Stimulated activated CD8-positive, alpha-beta memory T cell treated with anti-CD3 and anti-CD28 coated beads, Interleukin-4, amount 100 ng/mL, for 24 hours (primary cell): ENCODE data around the gene ANLN.
A peak's percentile ranks its signal among the peaks of the same experiment; 100 is the strongest.
"Not testable (repeated sequence)": the region's sequence is repeated elsewhere in the genome, so short reads cannot be mapped to it uniquely, and the experiment has no call there.

Experiments used
- DNase-seq: peaks from one replicate; pipeline ENCODE4 v3.0.0-alpha.2; 2020; ENCODE audit warnings: low read depth

Gene ANLN

DNA sequence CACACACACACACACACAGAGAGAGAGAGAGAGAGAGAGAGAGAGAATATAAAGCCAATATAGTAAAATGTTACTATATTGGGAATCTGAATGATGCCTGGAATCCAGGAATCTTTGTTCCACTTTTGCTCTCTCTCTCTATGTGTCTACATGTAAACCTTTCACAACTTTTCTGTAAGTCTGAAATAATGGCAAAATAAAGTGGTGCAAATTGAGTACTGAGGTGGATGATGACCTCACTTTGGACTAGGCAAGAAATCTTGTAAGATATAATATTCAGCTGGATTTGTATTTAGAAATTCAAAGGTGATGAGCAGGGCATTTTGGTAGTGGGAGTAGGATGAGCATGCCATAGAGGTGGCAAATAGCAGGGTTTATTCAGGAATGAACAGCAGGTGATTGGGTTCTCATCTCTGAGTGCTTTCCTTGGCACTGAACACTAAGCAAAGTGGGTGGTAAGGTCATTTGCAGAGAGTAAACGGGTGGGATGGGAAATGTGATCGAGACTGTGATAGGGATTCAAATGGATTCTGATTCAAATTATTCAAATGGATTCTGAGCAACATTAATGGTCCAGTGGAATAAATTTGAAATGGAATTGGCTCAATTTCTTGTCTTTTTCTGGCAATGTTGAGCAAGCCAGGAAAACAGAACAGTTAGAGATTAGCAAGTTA, 9.7 kb upstream of the ANLN start:
- DNase-seq = no peak

DNA sequence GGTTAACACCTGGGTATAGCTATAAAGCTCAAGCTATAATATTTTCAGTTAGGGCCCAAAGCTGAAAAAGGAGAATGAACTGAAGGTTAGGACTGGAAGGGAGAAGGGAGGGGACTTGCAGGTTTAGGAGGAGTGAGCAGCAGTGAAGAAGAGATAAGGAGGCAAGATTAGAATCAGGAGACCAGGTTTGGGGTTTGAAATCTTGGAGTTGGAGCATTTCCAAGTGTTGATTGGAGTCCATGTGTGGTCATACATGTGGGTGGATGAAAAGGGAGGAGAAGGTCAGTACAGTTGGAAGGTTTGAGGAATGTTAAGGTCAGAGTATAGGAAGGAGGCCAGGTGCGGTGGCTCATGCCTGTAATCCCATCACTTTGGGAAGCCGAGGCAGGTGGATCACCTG, 8.6 kb upstream of the ANLN start:
- DNase-seq = no peak

DNA sequence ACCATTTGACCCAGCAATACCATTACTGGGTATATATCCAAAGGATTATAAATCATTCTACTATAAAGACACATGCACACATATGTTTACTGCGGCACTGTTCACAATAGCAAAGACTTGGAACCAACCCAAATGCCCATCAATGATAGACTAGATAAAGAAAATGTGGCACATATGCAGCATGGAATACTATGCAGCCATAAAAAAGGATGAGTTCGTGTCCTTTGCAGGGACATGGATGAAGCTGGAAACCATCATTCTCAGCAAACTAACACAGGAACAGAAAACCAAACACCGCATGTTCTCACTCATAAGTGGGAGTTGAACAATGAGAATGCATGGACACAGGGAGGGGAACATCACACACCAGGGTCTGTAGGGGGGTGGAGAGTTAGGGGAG, 6.4 kb upstream of the ANLN start:
- not testable (repeated sequence) for DNase-seq

DNA sequence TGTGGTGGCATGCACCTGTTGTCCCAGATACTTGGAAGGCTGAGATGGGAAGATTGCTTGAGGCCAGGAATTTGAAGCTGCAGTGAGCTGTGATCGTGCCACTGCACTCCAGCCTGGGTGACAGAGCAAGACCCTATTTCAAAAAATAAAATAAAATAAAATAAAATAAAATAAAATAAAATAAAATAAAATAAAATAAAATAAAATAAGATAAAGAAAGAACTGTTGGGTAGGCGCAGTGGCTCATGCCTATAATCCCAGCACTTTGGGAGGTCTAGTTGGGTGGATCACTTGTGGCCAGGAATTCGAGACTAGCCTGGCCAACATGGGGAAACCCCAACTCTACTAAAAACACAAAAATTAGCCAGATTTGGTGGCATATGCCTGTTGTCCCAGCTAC, 4.0 kb upstream of the ANLN start:
- DNase-seq = not testable (repeated sequence)

DNA sequence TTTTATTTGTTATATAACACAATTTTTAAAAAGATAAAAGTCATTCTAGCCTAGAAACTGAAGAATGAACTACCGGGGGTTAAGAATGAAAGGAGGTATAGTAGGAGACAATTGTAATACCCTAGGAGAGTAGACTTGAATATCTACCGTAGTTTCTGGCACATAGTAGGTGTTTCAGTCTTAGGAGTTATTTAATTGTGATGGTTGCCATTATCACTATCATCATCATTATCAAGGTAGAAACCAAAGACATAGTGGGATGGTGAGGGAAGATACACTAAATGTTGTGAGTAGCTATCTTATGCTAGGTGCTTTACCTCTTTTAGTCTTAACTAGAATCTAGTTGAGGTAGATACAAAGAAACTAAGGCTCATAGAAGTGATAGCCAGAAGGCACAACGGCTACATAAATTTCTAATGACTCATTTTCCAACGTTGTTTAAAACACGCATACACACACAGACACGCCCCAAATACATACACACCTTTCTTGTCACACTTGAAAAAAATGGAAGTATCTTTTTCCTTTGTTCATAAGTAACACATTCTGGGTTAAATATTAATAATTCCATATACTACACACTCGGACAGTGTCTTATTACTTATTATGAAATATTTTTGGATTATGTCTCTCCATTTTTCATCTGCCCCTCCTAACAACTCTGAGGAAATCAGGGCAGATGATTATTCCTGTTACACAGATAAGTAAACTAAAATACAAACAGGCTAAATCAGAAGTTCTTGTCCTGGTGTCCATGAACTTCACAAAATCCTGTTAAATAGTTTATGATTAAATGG, 2.0 kb upstream of the ANLN start:
- no peak for DNase-seq

DNA sequence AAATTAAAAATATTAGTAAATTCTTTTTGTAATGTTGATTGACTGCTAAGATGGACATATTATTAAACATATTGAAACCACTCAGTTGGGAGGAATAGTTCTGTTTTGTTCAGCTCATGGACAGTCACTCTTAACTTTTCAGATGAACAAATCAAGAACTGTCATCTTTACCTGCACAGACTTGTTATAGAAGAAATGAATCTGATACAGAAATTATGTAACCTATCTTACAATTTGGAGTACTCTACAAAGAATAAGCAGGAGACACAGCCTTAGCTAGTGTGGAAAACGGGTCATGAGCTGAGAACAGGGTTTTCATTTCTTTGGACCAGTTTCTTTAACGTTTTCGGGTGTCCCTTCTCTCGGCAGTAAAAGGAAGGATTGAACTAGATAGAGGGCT, 1.2 kb upstream of the ANLN start:
- DNase-seq = no peak

DNA sequence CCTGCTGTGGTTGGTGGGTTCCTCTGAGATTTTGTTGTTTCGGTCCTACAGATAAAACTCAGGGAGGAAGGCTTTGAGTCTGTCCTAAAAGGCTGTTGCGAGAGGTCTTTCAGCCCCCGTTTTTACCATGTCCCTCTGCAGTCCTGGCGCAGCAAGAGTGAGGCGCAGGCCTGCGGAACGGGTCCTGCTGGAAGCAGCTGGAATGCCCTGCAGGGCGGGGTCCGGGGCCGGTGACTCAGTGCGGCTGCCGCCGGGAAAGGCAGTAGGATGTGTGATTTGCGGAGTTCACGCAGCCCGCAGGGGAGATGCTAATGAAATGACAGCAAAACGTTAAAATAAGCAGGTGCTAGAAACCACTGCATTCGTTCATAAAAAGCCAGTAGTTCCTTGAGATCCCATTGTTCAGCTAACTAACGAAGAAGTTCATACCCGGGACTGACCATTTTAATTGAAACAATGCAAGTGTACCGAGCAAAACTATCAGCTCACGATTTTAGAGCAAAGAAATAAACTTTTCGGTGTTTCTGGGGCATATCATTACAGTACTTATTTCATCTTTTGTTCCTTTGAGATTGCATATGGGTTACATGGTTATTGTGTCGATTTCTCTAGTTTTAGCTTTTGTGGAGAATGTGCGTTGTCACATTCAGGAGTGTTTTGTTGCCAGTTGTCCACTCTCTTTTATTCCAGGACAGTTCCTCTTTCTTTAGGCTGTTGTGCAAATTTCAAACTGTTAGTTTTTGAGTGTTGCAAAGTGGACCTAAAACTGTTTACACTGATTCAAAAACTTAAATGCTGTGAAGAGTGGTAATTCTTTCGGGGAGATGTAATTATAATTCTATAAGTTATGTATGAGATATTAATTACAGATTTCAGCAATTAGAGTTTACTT, 783 bp downstream of the ANLN start:
- peak; percentile 29 for DNase-seq

DNA sequence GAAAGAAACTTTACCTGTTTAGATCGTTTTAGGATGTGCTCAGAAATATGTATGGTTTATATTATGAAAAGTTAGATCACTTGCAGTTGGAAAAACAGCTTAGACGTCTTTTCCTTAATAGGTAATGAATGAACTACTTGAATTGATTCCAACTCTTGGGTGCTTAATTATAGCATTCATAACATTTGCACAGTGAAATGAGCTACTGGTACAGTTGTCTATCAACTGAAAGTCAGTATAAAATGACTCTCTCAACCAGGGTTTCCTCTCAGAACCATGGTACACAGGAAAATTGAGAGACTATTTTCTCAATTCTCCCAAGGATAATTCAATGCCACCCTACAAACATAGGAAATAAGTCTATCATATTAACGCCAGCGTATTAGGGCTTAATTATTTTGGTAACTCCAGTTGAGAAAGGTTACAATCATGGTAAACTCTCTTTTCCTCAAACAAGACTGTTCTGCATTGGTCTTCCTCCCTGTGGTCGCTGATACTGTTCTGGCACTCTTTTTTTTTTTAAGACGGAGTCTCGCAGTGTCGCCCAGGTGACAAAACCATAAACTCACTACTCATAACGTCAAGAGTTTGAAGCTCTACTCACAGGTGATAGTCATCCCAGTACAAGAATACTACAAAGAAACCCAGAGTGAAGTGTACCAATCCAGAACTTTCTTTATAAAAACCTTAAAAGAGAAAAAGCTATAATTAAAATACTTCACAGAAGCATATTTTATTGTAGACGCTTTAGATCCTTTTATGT, 2.0 kb downstream of the ANLN start:
- DNase-seq = no peak

DNA sequence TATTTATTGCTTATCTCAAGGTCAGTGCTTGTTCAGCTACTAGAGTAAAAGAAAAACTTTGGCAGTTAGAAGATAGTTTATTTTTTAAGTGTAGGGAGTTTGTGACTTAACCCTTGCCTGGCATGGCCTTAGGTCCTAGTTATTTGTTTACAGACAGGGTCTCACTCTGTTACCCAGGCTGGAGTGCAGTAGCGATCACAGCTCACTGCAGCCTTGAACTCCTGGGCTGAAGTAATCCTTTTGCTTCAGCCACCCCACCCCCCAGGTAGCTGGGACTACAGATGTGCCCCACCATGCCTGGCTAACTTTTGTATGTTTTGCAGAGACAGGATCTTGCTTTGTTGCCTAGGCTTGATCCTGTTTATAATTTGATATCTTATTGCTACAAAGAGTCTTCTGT, 4.2 kb downstream of the ANLN start:
- DNase-seq = no peak

DNA sequence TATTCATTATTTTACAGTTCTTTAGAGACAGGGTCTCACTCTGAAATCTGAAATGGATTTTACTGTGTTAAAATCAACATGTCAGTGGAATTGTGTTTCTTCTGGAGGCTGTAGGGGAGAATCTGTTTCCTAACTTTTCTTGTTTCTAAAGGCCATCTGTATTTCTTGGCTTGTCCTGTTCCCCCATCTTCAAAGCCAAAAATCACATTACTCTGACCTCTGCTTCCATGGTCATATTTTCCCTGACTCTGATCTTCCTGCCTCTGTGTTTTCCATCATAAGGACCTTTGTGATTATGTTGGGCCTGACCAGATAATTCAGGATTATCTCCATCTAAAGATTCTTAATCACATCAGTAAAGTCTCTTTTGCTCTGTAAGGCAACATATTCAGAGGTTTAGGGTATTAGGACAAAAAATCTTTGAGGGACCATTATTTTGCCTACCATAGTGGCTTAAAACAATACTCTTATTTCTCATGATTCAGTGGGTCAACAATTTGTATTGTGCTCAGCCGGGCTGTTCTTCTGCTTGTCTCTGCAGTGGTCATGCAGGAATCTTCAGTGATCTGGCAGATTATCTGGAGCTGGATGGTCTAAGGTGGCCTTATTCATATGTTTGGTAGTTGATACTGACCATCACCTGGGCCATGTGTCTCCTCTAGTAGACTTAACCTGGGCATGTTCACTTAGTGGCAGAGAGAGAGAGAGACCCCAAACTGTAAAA, 5.7 kb downstream of the ANLN start:
- DNase-seq = no peak

DNA sequence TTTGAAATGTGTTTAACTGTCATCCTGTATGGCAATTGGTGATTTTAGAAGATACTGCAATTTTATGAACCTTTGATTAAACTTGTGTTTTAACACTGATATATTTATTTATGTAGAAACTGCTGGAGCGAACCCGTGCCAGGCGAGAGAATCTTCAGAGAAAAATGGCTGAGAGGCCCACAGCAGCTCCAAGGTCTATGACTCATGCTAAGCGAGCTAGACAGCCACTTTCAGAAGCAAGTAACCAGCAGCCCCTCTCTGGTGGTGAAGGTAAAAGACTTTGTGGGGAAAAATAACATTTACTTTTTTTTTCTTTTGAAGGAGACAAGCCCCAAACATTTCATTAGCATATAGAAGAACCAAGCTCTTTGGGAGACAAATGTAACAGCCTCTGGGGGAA, 6.5 kb downstream of the ANLN start:
- DNase-seq = no peak

DNA sequence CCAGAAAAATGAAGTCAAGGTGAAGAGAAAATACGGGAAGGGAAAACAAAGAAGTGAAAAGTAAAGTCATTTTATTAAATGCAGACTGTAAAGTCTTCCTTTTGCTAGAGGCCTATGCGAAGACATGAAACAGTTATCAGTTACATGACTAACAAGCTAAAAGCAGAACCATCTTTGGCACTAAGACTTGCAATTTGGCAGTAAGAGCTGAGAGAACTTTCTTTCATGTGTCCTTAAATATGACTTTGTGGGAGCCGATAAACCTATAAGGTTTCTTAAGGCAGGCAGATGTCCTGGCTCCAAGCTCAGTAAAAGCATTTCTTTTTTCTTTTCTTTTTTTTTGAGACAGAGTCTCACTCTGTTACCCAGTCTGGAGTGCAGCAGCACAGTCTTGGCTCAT, 10.4 kb downstream of the ANLN start:
- no peak for DNase-seq

DNA sequence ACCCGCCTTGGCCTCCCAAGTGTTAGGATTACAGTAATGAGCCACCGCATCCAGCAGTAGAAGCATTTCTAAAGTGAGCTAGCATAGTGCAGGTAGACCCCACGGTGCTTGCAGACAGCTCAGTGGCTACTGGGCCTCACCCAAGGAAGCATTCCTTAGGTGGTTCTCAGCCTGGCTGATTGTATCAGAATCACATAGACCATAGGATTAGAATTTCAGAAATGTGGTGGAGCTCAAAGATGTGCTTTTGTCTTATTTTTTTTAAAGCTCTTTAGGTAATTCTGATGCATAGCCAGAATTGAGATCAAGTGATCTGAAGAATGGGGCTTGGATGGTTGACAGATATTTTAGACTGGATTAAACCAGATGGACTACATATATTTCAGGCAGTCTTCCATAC, 10.9 kb downstream of the ANLN start:
- no peak for DNase-seq

DNA sequence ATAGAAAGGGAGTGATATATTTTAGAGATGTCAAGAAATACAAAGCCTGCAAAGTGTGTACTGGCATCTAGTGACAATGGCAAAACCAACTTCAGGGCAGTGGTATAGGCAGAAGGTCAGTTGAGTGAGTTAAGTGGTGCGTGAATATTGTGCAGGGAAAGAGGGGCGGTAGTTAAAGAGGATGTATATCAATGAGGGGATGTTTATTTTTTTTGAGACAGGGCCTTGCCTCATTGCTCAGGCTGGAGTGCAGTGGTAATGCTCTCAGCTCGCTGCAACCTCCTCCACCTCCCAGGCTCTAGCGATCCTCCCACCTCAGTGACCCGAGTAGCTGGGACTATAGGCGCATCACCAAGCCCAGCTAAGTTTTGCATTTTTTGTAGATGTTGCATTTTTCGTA, 13.8 kb downstream of the ANLN start:
- DNase-seq = no peak

DNA sequence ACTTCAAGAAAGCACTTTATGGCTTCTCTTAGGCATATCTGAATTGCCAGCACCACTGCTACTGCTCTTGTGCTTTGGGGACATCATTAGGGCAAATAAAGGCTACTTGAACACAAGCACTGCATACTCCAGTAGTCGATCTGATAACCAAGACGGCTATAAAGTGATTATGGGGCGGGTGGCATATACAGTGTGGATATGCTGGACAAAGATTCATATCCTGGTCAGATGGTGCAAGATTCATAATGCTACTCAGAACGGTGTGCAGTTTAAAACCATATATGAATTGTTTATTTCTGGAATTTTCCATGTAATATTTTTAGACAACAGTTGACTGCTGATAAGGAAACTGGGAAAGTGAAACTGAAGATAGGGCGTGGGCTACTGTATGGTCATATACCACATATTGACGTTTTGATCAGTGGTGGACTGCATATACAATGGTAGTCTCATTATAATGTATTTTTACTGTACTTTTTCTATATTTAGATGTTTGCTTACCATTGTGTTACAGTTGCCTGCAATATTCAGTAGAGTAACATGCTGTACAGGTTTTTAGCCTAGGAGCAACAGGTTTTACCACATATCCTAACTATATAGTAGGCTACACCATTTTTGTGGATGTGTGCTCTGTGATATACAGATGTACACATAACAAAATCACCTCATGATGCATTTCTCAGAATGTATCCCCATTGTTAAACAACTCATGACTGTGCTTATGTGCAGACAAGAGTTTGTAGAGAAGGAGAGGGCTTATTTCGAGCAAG, 15.2 kb downstream of the ANLN start:
- DNase-seq = no peak

DNA sequence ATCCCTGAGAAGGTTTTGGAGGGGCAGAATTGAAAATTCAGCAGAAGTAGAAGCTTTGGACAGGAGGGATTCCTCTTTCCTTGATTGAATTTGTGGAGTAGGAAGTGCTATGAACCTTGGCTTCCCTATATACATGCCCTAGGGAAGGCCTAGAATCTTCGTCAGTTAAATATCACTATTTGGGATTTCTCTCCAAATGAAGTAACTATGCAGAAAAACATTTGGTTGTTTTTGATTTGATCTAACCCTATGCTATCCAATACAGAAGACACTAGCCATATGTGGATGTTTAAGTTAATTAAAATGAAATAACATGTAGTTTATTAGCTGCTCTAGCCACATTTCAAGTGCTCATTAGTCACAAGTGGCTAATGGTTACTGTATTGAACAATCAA, 15.7 kb downstream of the ANLN start:
- no peak for DNase-seq

DNA sequence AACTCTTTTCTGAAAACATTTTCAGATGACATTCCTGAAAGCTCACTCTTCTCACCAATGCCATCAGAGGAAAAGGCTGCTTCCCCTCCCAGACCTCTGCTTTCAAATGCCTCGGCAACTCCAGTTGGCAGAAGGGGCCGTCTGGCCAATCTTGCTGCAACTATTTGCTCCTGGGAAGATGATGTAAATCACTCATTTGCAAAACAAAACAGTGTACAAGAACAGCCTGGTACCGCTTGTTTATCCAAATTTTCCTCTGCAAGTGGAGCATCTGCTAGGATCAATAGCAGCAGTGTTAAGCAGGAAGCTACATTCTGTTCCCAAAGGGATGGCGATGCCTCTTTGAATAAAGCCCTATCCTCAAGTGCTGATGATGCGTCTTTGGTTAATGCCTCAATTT, 16.5 kb downstream of the ANLN start:
- no peak for DNase-seq

DNA sequence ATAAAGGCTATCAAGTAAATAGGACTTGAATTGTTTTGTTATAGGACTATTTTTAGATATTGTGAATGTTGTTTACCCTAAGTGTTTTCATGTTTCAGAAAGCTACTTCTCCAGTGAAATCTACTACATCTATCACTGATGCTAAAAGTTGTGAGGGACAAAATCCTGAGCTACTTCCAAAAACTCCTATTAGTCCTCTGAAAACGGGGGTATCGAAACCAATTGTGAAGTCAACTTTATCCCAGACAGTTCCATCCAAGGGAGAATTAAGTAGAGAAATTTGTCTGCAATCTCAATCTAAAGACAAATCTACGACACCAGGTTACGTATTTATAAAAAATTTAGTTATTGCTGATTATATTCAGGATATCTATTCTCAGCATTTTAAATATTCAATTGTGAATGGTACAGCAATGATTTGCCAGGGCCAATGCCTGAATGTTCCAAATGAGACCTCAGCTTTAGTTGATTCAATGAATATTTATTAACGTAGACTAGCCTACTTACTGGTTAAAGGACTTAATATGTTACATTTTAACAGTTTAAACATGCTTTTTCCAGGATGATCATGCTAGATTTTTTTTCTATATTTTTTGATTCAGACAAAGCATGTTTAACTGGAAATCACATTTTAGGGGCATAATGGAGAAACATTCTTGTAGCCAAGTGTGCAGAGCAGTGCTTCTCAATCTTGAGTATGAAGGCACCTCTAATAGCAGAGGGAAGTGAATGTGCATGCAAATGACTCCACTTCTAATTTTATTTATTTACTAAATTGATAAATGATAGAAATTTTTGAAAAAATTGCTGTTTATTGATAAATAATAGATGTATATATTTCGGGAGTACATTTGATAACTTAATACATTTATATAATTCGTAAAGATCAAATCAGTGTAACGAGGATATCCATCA, 18.2 kb downstream of the ANLN start:
- no peak for DNase-seq

DNA sequence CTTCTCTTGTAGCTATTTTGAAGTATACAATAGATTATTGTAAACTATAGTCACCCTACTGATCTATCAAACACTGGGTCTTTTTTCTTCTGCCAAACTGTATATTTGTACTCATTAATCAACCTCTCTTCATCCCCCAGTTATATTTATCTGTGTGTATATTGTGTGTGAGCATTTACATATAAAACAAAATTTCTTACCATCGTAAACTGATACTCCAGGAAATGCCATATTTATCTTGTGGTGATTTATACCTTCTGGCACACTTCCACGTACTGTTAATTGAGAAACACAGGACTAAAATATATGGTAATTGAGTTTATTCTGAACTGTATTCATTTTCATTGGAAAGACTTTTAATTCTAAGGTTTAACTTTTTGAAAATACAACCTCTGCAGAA, 18.9 kb downstream of the ANLN start:
- no peak for DNase-seq

DNA sequence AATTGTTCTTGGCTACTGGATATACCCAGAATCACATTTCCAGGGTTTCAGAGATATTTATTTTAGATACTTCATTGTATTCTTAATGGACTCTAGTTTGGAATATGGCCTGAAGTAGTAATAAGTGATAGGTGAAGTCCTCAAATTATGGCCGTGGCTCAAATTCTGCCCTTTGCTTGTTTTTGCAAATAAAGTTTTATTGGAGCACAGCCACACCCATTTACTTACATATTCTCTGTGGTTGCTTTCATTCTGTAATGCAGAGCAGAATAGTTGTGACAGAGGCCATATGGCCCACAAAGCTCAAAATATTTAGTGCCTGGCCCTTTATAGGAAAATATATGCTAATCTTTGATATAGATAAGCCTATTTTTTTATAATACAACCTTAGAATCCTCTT, 19.5 kb downstream of the ANLN start:
- DNase-seq = no peak
